IMR-90 (cell line): ENCODE measurements around the gene KIFC3. TPM values are rescaled to one million over a fixed set of nuclear protein-coding genes. Genes with fewer than 3 reads are reported as not detected.

ENCODE experiments used
- ATAC-seq: fragments of 200-7000 bp; cut with Tn5 transposase; 2 replicates; pipeline ENCODE4 v1.9.1; 2020; ENCODE audit warnings: low read depth, mild to moderate bottlenecking, moderate library complexity
- BruUV-seq: library from RNA; stranded (reverse); fragments of 400-500 nt; replicated peaks from 2 replicates; lab custom pipeline; 2021; lab: Mats Ljungman, UMichigan
- CTCF ChIA-PET: fragments of 300-600 bp; formaldehyde crosslinking; extraction: SDS; loops from one replicate; lab custom pipeline; 2021; ENCODE audit warnings: antibody characterized with exemption; lab: Yijun Ruan, JAX
- POLR2A ChIA-PET: fragments of 300-600 bp; sonication (Branson Sonifier 250); formaldehyde crosslinking; loops from one replicate; lab custom pipeline; 2022; ENCODE audit warnings: antibody characterized with exemption; ENCODE audit not compliant: unreplicated experiment; lab: Charles Lee
- DNase-seq: peaks from one replicate; pipeline ENCODE4 v3.0.0; 2013
- H2AFZ ChIP-seq: replicated peaks from 2 replicates; pipeline ENCODE3; 2013; ENCODE audit warnings: low read length, mild to moderate bottlenecking; ENCODE audit not compliant: poor library complexity
- H2AK5ac ChIP-seq: 2 replicates; pipeline ENCODE4 v1.6.1; 2013; ENCODE audit warnings: low read depth, low read length, inconsistent platforms
- H2AK9ac ChIP-seq: replicated peaks from 2 replicates; pipeline ENCODE3; 2013; ENCODE audit warnings: mild to moderate bottlenecking, low read depth, low read length, moderate library complexity; ENCODE audit not compliant: poor library complexity
- H2BK120ac ChIP-seq: 2 replicates; pipeline ENCODE4 v1.6.1; 2013; ENCODE audit warnings: low read depth, low read length, inconsistent platforms
- H2BK15ac ChIP-seq: 3 replicates; pipeline ENCODE4 v1.6.1; 2013; ENCODE audit warnings: low read depth, low read length, inconsistent platforms
- H2BK20ac ChIP-seq: 2 replicates; pipeline ENCODE4 v1.6.1; 2013; ENCODE audit warnings: low read depth, mild to moderate bottlenecking, inconsistent platforms, low read length, moderate library complexity
- H2BK5ac ChIP-seq: 2 replicates; pipeline ENCODE4 v1.6.1; 2013; ENCODE audit warnings: mild to moderate bottlenecking, low read depth, low read length, inconsistent platforms; ENCODE audit not compliant: poor library complexity, severe bottlenecking
- H3K14ac ChIP-seq: replicated peaks from 2 replicates; pipeline ENCODE4 v1.6.1; 2013; ENCODE audit warnings: low read depth, low read length, inconsistent platforms
- H3K18ac ChIP-seq: 2 replicates; pipeline ENCODE4 v1.6.1; 2013; ENCODE audit warnings: low read depth, low read length, control low read depth
- H3K23ac ChIP-seq: 2 replicates; pipeline ENCODE4 v1.6.1; 2013; ENCODE audit warnings: low read depth, low read length, inconsistent platforms
- H3K27ac ChIP-seq: 2 replicates; pipeline ENCODE4 v1.5.1; 2013; ENCODE audit warnings: mild to moderate bottlenecking, control low read depth, low read length; ENCODE audit not compliant: insufficient read depth
- H3K27me3 ChIP-seq: 2 replicates; pipeline ENCODE4 v1.6.1; 2013; ENCODE audit warnings: low read length; ENCODE audit not compliant: control insufficient read depth, insufficient read depth
- H3K36me3 ChIP-seq: 2 replicates; pipeline ENCODE4 v1.6.1; 2013; ENCODE audit warnings: low read length, mixed read lengths; ENCODE audit not compliant: control insufficient read depth, insufficient read depth
- H3K4ac ChIP-seq: 2 replicates; pipeline ENCODE4 v1.6.1; 2013; ENCODE audit warnings: low read depth, low read length, inconsistent platforms
- H3K4me1 ChIP-seq: 2 replicates; pipeline ENCODE4 v1.6.1; 2013; ENCODE audit warnings: low read length, mixed read lengths; ENCODE audit not compliant: control insufficient read depth, insufficient read depth
- H3K4me2 ChIP-seq: 2 replicates; pipeline ENCODE4 v1.6.1; 2013; ENCODE audit warnings: low read depth, mild to moderate bottlenecking, control low read depth, low read length, moderate library complexity
- H3K4me3 ChIP-seq: 2 replicates; pipeline ENCODE4 v1.5.1; 2013; ENCODE audit warnings: low read depth, mild to moderate bottlenecking, control low read depth, low read length, moderate library complexity; ENCODE audit not compliant: insufficient read depth
- H3K56ac ChIP-seq: 2 replicates; pipeline ENCODE4 v1.6.1; 2013; ENCODE audit warnings: low read length, inconsistent platforms; ENCODE audit not compliant: insufficient read depth; ENCODE audit errors: extremely low read depth
- H3K79me1 ChIP-seq, 2 experiments: 2 replicates each; pipeline ENCODE4 v1.6.1; 2013; ENCODE audit warnings: low read length in 2 of 2, inconsistent platforms in 1 of 2, low read depth in 1 of 2
- H3K9ac ChIP-seq: 2 replicates; pipeline ENCODE4 v1.6.1; 2013; ENCODE audit warnings: low read depth, low read length, control low read depth
- H3K9me1 ChIP-seq: 2 replicates; pipeline ENCODE4 v1.6.1; 2013; ENCODE audit warnings: low read length, inconsistent platforms; ENCODE audit not compliant: insufficient read depth
- H3K9me3 ChIP-seq: 2 replicates; pipeline ENCODE4 v1.6.1; 2013; ENCODE audit warnings: low read length; ENCODE audit not compliant: control insufficient read depth, insufficient read depth
- H4K20me1 ChIP-seq: 2 replicates; pipeline ENCODE4 v1.6.1; 2013; ENCODE audit warnings: low read length, inconsistent platforms; ENCODE audit not compliant: insufficient read depth
- H4K5ac ChIP-seq: 2 replicates; pipeline ENCODE4 v1.6.1; 2013; ENCODE audit warnings: mild to moderate bottlenecking, low read depth, low read length, control low read depth
- H4K8ac ChIP-seq, 2 experiments: 2 replicates each; pipeline ENCODE4 v1.6.1; 2013; ENCODE audit warnings: low read depth in 2 of 2, low read length in 2 of 2, control low read depth in 1 of 2, inconsistent platforms in 1 of 2
- H4K91ac ChIP-seq: 2 replicates; pipeline ENCODE4 v1.6.1; 2013; ENCODE audit warnings: low read depth, low read length, inconsistent platforms; ENCODE audit not compliant: insufficient read depth
- POLR2A ChIP-seq: IDR thresholded peaks from 2 replicates; pipeline ENCODE4 v1.6.1; 2012; ENCODE audit warnings: mild to moderate bottlenecking, low read depth, low read length
- WGBS, 2 experiments: methylation state at CpG; one replicate each; pipeline versions ENCODE4 v1.1.5 to v1.1.7; 2013; ENCODE audit warnings: missing lambda C conversion rate in 2 of 2; ENCODE audit not compliant: insufficient read length in 1 of 2; ENCODE audit errors: extremely low coverage in 2 of 2; 5-methylcytosine and 5-hydroxymethylcytosine counted together
- dilution Hi-C: fragments of 300-500 bp; cut with HindIII; formaldehyde crosslinking; loops from one replicate; pipeline ENCODE4 v1.14.3; 2018; ENCODE audit warnings: low sequenced_read_pairs; ENCODE audit not compliant: unreplicated experiment
- in situ Hi-C: fragments of 300-500 bp; cut with MboI; formaldehyde crosslinking; loops from 3 replicates; pipeline ENCODE4 v1.14.3; 2019; ENCODE audit warnings: low sequenced_read_pairs, inconsistent platforms, mixed read lengths
- intact Hi-C: fragments of 100-400 bp; cut with micrococcal nuclease; formaldehyde crosslinking; loops from 2 replicates; pipeline ENCODE4 v1.10.0; 2022
- polyA plus RNA-seq, 3 experiments: library from polyadenylated mRNA; depleted of rRNA; stranded (reverse); fragments of >200 nt; gene quantifications; 2 replicates each; pipeline ENCODE4 v1.2.3, GENCODE V29; 2012; ENCODE audit warnings: low replicate concordance in 1 of 3
- total RNA-seq: library from RNA; depleted of rRNA; stranded (reverse); fragments of >200 nt; gene quantifications from 2 replicates; pipeline ENCODE4 v1.2.3, GENCODE V29; 2012

KIFC3 gene
- total and polyA plus RNA-seq, 2 of the 4 experiments (the other 2 are of a cell fraction), result 48.6 to 62.5 TPM

- H2AK5ac ChIP-seq, result no peak overlapping the region
- no peak overlapping the region for H2BK5ac ChIP-seq
- no peak for ATAC-seq
- H3K9me3 ChIP-seq, result no peaks in the 10 kb centered on the region
- no peak overlapping the region for H4K91ac ChIP-seq
- dilution Hi-C loops (no loop called here), intact Hi-C loops (no loop called here), in situ Hi-C loops (no loop called here)
- peaks cover 8% of the 10 kb centered on the region; the same call in 1 of the 2 replicates for H3K4me1 ChIP-seq
- no peak overlapping the region for H2AK9ac ChIP-seq
- no peak overlapping the region for H2AFZ ChIP-seq
- no peak overlapping the region for H4K8ac ChIP-seq
- H4K5ac ChIP-seq, result no peak overlapping the region
- BruUV-seq, result no TSS peak
- no peak for TF ChIP-seq POLR2A
- H3K79me1 ChIP-seq, result peaks cover 13 to 63% of the 10 kb centered on the region in 2 experiments
- H3K36me3 ChIP-seq, result peaks cover 44% of the 10 kb centered on the region
- DNase-seq, result no peak
- no peak overlapping the region for H3K23ac ChIP-seq
- no peak overlapping the region for H3K56ac ChIP-seq
- H3K9ac ChIP-seq, result no peak overlapping the region
- H3K4me2 ChIP-seq, result no peak overlapping the region
- no peak overlapping the region for H2BK20ac ChIP-seq
- ChIA-PET POLR2A (no interaction called here), CTCF (no interaction called here)
- no peak overlapping the region for H3K4ac ChIP-seq
- H3K27me3 ChIP-seq, result no peaks in the 10 kb centered on the region
- H3K14ac ChIP-seq, result no peak overlapping the region
- H2BK120ac ChIP-seq, result no peak overlapping the region
- 74% methylated on average over 3 of the region's 12 CpGs; no CpG with 5 or more reads in 1 of the 2 experiments for WGBS, 2 experiments
- H3K4me3 ChIP-seq, result no peak overlapping the region
- H2BK15ac ChIP-seq, result no peak overlapping the region
- H3K9me1 ChIP-seq, result 0 out of 2 replicates have a peak, but pooled peaks cover 15% of the 10 kb centered on the region
- H4K20me1 ChIP-seq, result peaks cover 8% of the 10 kb centered on the region; the same call in 1 of the 2 replicates
- H3K27ac ChIP-seq, result no peak overlapping the region
- no peak overlapping the region for H3K18ac ChIP-seq
These were observed 13.3 kb downstream of the KIFC3 start for GRCh38 chr16:57788951-57789350.
